GM23338 (cell line): Measurements from ENCODE around the gene COPS6. TPM values are rescaled to one million over a fixed set of nuclear protein-coding genes. Genes with fewer than 3 reads are reported as not detected.
A peak's percentile ranks its signal among the peaks of the same experiment; 100 is the strongest.

Source experiments
- ATAC-seq: fragments of 200-7000 bp; cut with Tn5 transposase; 3 replicates; pipeline ENCODE4 v1.9.1; 2020
- DNase-seq: peaks from one replicate; pipeline ENCODE4 v3.0.0-alpha.2; 2015; ENCODE audit warnings: low spot score
- H2AFZ ChIP-seq: fragments of 200-600 bp; sonication (generic); 2 replicates; pipeline ENCODE4 v1.8.0; 2016; ENCODE audit warnings: antibody characterized with exemption, mild to moderate bottlenecking, moderate library complexity
- H3F3A ChIP-seq: fragments of 200-600 bp; sonication (generic); replicated peaks from 2 replicates; pipeline ENCODE4 v1.8.0; 2017; ENCODE audit warnings: antibody characterized with exemption, mixed run types, low read depth
- H3K27ac ChIP-seq: fragments of 200-600 bp; sonication (generic); 2 replicates; pipeline ENCODE4 v1.6.1; 2016; ENCODE audit warnings: low read depth
- H3K27me3 ChIP-seq: fragments of 200-600 bp; sonication (generic); 2 replicates; pipeline ENCODE4 v1.8.0; 2016; ENCODE audit warnings: mild to moderate bottlenecking, mixed run types, moderate library complexity; ENCODE audit not compliant: insufficient read depth
- H3K36me3 ChIP-seq: fragments of 200-600 bp; sonication (generic); 2 replicates; pipeline ENCODE4 v1.8.0; 2016; ENCODE audit warnings: mild to moderate bottlenecking; ENCODE audit not compliant: insufficient read depth
- H3K4me1 ChIP-seq: fragments of 200-600 bp; sonication (generic); 2 replicates; pipeline ENCODE4 v1.8.0; 2016; ENCODE audit warnings: mild to moderate bottlenecking, moderate library complexity; ENCODE audit not compliant: insufficient read depth
- H3K4me2 ChIP-seq: fragments of 200-600 bp; sonication (generic); 2 replicates; pipeline ENCODE4 v1.7.1; 2017; ENCODE audit warnings: mixed run types
- H3K4me3 ChIP-seq: fragments of 200-600 bp; sonication (generic); 2 replicates; pipeline ENCODE4 v1.6.1; 2016; ENCODE audit warnings: mixed run types
- H3K79me2 ChIP-seq: fragments of 200-600 bp; sonication (generic); replicated peaks from 2 replicates; pipeline ENCODE4 v1.8.0; 2017; ENCODE audit warnings: mild to moderate bottlenecking; ENCODE audit not compliant: insufficient read depth
- H3K9me2 ChIP-seq: fragments of 200-600 bp; sonication (generic); 2 replicates; pipeline ENCODE4 v1.8.0; 2017; ENCODE audit not compliant: insufficient read depth
- H4K20me1 ChIP-seq: fragments of 200-600 bp; sonication (generic); replicated peaks from 2 replicates; pipeline ENCODE4 v1.8.0; 2017; ENCODE audit warnings: mild to moderate bottlenecking; ENCODE audit not compliant: insufficient read depth
- H3K27ac Mint-ChIP-seq: 2 replicates; pipeline ENCODE4 v1.8.0; 2020; ENCODE audit warnings: inconsistent platforms, mild to moderate bottlenecking, moderate library complexity, mixed read lengths
- H3K27me3 Mint-ChIP-seq: 3 replicates; pipeline ENCODE4 v1.8.0; 2022; ENCODE audit warnings: low read depth, mild to moderate bottlenecking, moderate library complexity, mixed read lengths, inconsistent platforms; ENCODE audit not compliant: insufficient read depth, poor library complexity
- H3K36me3 Mint-ChIP-seq: 3 replicates; pipeline ENCODE4 v1.8.0; 2021; ENCODE audit warnings: low read depth, mild to moderate bottlenecking, inconsistent platforms, moderate library complexity, mixed read lengths
- H3K4me1 Mint-ChIP-seq: 3 replicates; pipeline ENCODE4 v1.8.0; 2020; ENCODE audit warnings: mild to moderate bottlenecking, inconsistent platforms, mixed read lengths
- H3K4me3 Mint-ChIP-seq: 3 replicates; pipeline ENCODE4 v1.8.0; 2021; ENCODE audit warnings: moderate library complexity, mild to moderate bottlenecking, inconsistent platforms, mixed read lengths
- H3K9me3 Mint-ChIP-seq: 3 replicates; pipeline ENCODE4 v1.8.0; 2020; ENCODE audit warnings: moderate library complexity, mild to moderate bottlenecking, inconsistent platforms, mixed read lengths
- EZH2 ChIP-seq: fragments of 200-600 bp; sonication (generic); IDR thresholded peaks from one replicate; pipeline ENCODE4 v1.8.0; 2017; ENCODE audit warnings: antibody characterized with exemption, mild to moderate bottlenecking, low read depth; ENCODE audit not compliant: unreplicated experiment
- STAT1 ChIP-seq: IDR thresholded peaks from one replicate; pipeline ENCODE4 v1.6.1; 2016; ENCODE audit warnings: antibody characterized with exemption; ENCODE audit not compliant: unreplicated experiment
- ZNF331 ChIP-seq: fragments of 250-450 bp; sonication (Bioruptor Pico); IDR thresholded peaks from 2 replicates; pipeline ENCODE4 v1.5.0; 2020; ENCODE audit warnings: low read depth, mild to moderate bottlenecking, moderate library complexity
- polyA plus RNA-seq: library from polyadenylated mRNA; unstranded; fragments of >200 nt; fragmentation: Nextera tagmentation; extraction: Ambion mirVana; gene quantifications from 2 replicates; pipeline ENCODE4 v1.2.1, GENCODE V29; 2016
- total RNA-seq: library from RNA; depleted of rRNA; stranded (reverse); fragments of >200 nt; shearing (Covaris generic); gene quantifications from 2 replicates; pipeline ENCODE4 v1.2.3, GENCODE V29; 2014
- TF ChIP-seq, protein P1 (sequence below): IDR thresholded peaks from one replicate; pipeline ENCODE4 v1.6.1; 2018; ENCODE audit warnings: antibody characterized with exemption; ENCODE audit not compliant: unreplicated experiment
- TF ChIP-seq, protein P2 (sequence below), 2 experiments: fragments of 200-600 bp in 1 of 2; sonication (generic) in 1 of 2; conservative IDR thresholded peaks; 2 replicates each; pipeline versions ENCODE4 v1.5.1 to v1.6.1; 2016 to 2017; ENCODE audit warnings: antibody characterized with exemption in 2 of 2, low read depth in 2 of 2, mild to moderate bottlenecking in 2 of 2, moderate library complexity in 1 of 2

The COPS6 gene
- total and polyA plus RNA-seq, 2 experiments from 2014 or later = 89.8 to 198 TPM

GRCh38 chr7:100109521-100110163 lies 20.9 kb downstream of the COPS6 start:
- H3K27me3 ChIP-seq = no peaks in the 10 kb centered on the region
- no peaks in the 10 kb centered on the region for H4K20me1 ChIP-seq
- H3K79me2 ChIP-seq = no peaks in the 10 kb centered on the region
- Mint-ChIP-seq H3K4me1 (peaks cover 2% of the 10 kb centered on the region; the same call in 1 of the 3 replicates), H3K36me3 (peaks cover 86% of the 10 kb centered on the region), H3K27me3 (peaks cover 25% of the 10 kb centered on the region), H3K4me3 (no peak overlapping the region), H3K9me3 (no peaks in the 10 kb centered on the region), H3K27ac (no peak overlapping the region)
- DNase-seq = no peak
- no peaks in the 10 kb centered on the region for H3K9me2 ChIP-seq
- peak; percentile 43 for ATAC-seq
- H3K27ac ChIP-seq = no peak overlapping the region
- no peaks in the 10 kb centered on the region; the same call in 1 of the 2 replicates for H3F3A ChIP-seq
- no peak overlapping the region for H3K4me3 ChIP-seq
- peaks cover 17% of the 10 kb centered on the region; the same call in 1 of the 2 replicates for H3K36me3 ChIP-seq
- TF ChIP-seq, protein P1, sequence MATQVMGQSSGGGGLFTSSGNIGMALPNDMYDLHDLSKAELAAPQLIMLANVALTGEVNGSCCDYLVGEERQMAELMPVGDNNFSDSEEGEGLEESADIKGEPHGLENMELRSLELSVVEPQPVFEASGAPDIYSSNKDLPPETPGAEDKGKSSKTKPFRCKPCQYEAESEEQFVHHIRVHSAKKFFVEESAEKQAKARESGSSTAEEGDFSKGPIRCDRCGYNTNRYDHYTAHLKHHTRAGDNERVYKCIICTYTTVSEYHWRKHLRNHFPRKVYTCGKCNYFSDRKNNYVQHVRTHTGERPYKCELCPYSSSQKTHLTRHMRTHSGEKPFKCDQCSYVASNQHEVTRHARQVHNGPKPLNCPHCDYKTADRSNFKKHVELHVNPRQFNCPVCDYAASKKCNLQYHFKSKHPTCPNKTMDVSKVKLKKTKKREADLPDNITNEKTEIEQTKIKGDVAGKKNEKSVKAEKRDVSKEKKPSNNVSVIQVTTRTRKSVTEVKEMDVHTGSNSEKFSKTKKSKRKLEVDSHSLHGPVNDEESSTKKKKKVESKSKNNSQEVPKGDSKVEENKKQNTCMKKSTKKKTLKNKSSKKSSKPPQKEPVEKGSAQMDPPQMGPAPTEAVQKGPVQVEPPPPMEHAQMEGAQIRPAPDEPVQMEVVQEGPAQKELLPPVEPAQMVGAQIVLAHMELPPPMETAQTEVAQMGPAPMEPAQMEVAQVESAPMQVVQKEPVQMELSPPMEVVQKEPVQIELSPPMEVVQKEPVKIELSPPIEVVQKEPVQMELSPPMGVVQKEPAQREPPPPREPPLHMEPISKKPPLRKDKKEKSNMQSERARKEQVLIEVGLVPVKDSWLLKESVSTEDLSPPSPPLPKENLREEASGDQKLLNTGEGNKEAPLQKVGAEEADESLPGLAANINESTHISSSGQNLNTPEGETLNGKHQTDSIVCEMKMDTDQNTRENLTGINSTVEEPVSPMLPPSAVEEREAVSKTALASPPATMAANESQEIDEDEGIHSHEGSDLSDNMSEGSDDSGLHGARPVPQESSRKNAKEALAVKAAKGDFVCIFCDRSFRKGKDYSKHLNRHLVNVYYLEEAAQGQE = no peak
- TF ChIP-seq, protein P2, sequence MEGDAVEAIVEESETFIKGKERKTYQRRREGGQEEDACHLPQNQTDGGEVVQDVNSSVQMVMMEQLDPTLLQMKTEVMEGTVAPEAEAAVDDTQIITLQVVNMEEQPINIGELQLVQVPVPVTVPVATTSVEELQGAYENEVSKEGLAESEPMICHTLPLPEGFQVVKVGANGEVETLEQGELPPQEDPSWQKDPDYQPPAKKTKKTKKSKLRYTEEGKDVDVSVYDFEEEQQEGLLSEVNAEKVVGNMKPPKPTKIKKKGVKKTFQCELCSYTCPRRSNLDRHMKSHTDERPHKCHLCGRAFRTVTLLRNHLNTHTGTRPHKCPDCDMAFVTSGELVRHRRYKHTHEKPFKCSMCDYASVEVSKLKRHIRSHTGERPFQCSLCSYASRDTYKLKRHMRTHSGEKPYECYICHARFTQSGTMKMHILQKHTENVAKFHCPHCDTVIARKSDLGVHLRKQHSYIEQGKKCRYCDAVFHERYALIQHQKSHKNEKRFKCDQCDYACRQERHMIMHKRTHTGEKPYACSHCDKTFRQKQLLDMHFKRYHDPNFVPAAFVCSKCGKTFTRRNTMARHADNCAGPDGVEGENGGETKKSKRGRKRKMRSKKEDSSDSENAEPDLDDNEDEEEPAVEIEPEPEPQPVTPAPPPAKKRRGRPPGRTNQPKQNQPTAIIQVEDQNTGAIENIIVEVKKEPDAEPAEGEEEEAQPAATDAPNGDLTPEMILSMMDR (conservative IDR thresholded peaks at IDR 0.05; ENCODE audit: low read depth in 2 of 2) = peak; percentile 26 to 33
- no peak overlapping the region for H3K4me2 ChIP-seq
- no peak overlapping the region for H2AFZ ChIP-seq
- no peaks in the 10 kb centered on the region for H3K4me1 ChIP-seq

DNA sequence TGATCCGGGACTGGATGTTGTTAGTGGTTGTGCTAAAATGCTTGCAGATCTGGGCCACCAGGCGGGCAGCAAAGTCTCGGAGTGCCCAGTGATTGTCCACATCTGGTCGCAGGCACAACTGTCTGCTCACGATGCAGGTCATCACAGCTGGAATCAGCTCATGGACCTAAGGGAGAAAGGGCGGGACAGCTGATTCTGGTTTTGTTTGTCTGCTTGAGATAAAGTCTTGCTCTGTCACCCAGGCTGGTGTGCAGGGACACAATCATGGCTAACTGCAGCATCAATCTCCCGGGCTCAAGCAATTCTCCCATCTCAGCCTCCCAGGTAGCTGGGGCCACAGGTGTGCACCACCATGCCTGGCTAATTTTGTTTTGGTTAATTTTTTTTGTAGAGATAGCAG lies 22.4 kb downstream of the COPS6 start:
- Mint-ChIP-seq H3K36me3 (peaks cover 78% of the 10 kb centered on the region), H3K9me3 (no peaks in the 10 kb centered on the region), H3K4me3 (no peak overlapping the region), H3K27me3 (peaks cover 15% of the 10 kb centered on the region), H3K27ac (no peak overlapping the region), H3K4me1 (peaks cover 2% of the 10 kb centered on the region; the same call in 1 of the 3 replicates)
- H4K20me1 ChIP-seq = no peaks in the 10 kb centered on the region
- peaks cover 17% of the 10 kb centered on the region; the same call in 1 of the 2 replicates for H3K36me3 ChIP-seq
- DNase-seq (no peak), ATAC-seq (no peak)
- no peak overlapping the region for H3K4me3 ChIP-seq
- no peaks in the 10 kb centered on the region for H3K79me2 ChIP-seq
- H3K9me2 ChIP-seq = no peaks in the 10 kb centered on the region
- no peaks in the 10 kb centered on the region for H3K4me1 ChIP-seq
- no peak for TF ChIP-seq STAT1
- TF ChIP-seq ZNF331 (CRISPR knock-in tag) = no peak
- TF ChIP-seq EZH2 = no peak
- TF ChIP-seq, protein P1 = no peak
- no peak overlapping the region for H3K27ac ChIP-seq
- no peak overlapping the region for H3K4me2 ChIP-seq
- no peaks in the 10 kb centered on the region; the same call in 1 of the 2 replicates for H3F3A ChIP-seq
- no peak overlapping the region for H2AFZ ChIP-seq
- H3K27me3 ChIP-seq = no peaks in the 10 kb centered on the region
